Activated CD8-positive, alpha-beta memory T cell treated with anti-CD3 and anti-CD28 coated beads for 48 hours (primary cell): ENCODE results near the gene ALDH1L2.
"Not testable (repeated sequence)": the region's sequence is repeated elsewhere in the genome, so short reads cannot be mapped to it uniquely, and the experiment has no call there.

Experiments
- DNase-seq, 3 experiments: peaks; one replicate each; pipeline ENCODE4 v3.0.0-alpha.2; 2020; ENCODE audit warnings: low read depth in 2 of 3, low spot score in 2 of 3

ALDH1L2 gene

GRCh38 chr12:105084251-105085250 lies at the start of gene ALDH1L2:
Gene ALDH1L2 (minus strand): TSS chr12:105084458. CDS start chr12:105084436, 22 bp downstream.
- peak; percentile 12 to 35 (median 17) for DNase-seq

DNA sequence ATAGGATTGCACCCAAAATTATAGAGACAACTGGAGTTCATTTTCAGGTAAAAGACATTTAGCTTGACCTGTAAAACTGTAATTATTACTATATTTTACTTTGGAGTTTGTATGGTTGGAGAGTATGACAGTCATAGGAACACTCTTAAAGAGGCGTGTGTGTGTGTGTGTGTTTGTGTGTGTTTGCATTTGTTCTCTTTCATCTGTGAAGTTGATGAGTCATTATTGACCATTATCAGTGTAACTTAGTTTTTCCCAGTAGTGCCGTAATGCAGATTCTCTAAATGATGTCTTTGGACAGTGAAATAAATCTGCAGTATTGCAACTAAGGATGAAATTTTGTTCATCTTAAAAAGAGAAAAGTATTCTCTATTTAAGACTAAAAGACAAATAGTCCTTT lies 36.3 kb upstream of the ALDH1L2 start:
- no peak for DNase-seq

GRCh38 chr12:105116969-105117368 lies 32.7 kb upstream of the ALDH1L2 start:
- DNase-seq = no peak

DNA sequence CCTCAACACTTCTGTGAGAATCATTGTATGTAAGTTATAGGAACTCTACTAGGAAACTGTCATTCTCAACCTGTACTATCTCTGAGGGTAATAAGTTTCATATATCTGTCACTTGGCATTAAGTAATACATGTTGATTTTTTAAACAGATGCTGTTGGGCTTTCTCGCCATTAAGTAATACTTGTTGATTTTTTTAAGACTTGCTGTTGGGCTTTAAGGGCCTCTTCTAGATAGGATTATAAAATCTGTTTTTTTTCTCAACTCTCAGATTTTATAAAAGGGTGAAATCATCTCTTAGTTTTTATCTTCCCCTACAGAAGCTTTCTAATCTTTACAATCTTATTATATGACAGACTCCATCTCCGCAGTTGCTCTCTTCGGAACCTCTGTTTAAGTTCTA lies 28.8 kb upstream of the ALDH1L2 start:
- DNase-seq = no peak

- DNase-seq = no peak
Measured at GRCh38 chr12:105110851-105111250, 26.6 kb upstream of the ALDH1L2 start.

DNA sequence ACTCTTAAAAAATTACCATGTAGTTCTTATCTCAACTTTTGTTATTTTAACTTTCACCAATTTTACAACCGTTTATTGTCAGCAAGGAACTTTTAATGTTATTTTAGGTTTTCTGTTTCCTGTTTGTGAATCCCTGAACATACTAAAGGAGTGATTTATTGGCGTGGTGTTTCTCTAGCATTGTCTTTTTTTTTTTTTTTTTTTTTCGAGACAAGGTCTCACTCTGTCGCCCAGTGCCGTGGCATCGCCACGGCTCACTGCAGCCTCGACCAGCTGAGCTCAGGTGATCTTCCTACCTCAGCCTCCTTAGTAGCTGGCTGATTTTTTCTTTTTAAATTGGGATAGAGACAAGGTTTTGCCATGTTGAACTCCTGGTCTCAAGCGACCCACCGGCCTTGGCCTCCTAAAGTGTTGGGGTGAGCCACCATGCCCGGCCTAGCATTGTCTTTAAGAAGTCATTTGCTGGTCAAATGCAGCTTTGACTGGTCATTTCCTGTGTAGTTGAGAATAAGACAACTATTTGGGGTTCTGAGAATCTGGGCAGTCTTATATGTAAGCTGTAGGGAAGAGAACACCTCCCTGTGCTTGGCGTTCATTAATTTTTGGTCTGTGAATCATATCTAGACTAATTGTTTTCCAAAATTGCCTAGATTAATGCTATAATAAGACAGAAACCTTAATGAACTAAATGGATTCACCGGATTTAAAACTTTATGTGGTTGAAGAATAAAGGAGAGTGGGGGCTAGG lies 25.4 kb upstream of the ALDH1L2 start:
- DNase-seq = no peak

DNA sequence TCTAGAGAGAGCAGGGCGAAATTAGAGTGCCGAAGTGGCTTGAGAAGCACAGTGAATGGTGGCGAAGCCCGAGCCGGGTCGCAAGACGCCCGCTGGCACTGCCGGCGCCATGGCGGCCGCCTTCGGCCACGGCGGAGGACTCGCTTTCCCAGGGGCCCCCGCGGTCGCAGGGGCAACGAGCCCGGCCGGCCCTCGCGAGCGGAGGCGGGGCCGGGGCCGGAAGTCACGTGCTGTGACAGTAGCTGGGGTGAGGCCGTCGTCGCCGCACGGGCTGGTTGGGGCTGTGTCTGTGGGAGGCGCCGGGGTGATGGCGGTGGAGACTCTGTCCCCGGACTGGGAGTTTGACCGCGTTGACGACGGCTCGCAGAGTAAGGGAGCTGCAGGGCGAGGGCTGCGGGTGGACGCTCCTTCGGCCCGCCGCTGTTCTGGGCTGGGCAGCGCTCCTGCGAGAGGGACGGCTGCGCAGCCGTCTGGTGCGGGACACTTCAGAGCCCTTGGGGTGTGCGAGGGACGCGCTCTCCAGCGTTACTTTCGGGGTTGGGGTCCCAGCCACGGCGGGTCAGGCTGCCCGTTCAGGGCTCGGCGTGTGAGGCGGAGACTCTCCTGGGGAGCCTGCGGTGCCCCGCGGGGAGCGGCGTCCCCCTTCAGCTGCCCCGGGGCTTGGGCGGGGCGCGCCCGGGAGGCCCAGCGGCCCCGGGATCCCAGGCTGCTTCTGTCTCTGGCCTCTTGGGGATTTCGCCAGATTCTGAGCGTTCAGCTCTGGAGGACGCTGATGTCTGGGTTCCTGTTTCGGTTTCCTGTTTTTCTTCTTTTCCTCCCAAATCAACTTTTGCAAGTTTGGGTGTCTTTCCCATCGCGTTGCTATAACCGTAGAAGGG lies 23.5 kb upstream of the ALDH1L2 start, which contains the start of gene WASHC4:
Gene WASHC4 (plus strand): TSS at position 238 of the 878 bp plus-strand sequence. CDS start 70 bp downstream, at position 308.
- peak; percentile 82 to 90 (median 84) for DNase-seq

DNA sequence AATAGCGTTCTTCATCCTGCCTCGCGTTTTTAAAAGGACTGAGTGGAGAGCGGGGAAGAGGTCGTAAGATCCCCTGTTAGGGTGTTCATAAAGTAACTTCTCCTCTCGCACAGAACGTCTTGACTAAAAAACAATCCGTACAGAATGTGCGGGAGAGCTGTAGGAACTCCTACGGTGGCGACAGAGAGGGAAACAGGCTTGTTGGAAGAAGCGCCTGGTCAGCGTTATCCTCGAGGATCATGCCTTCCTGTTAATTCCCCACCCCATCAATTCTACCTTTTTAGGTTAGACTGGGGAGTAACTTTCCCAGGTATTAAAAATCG lies 22.9 kb upstream of the ALDH1L2 start:
- DNase-seq = no peak

- no peak for DNase-seq
Measured at GRCh38 chr12:105106621-105107020, 22.4 kb upstream of the ALDH1L2 start.

- DNase-seq = no peak
Measured at GRCh38 chr12:105104762-105105161, 20.5 kb upstream of the ALDH1L2 start.

DNA sequence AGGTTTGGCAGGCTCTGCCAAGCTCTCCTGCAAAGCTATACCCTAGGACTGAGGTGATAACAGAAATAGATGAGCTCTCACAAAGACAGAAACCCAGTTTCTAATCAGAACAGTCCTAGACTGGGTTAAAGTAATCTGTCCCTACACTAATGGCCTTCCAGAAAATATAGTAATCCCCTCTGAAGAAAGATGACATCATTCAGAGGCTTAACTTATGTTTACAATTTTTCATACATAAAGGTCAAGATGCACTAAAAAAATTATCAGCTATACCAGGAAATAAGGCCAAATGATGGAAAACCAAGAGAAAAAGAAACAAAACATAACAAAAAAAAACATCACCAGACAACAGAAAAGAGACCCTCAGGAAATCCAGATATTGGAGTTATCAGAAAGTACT lies 18.4 kb upstream of the ALDH1L2 start:
- DNase-seq = no peak

DNA sequence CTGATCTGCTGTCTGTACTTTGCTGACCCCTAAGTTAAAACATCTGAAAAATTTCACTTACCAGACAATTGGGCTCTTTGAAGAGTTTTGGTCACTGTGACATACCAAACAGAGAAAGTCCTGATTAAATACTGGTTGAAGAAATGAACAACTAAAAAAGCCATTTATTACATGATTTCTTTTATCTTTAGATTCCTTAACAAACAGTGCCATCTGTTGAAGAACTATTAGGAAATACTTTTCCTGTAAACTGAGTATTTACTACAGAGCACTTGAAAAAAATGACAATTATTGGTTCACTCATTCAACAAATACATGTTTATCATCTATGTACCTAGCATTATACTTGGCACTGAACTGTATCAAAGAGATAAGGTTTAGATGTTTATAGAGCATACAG lies 16.7 kb upstream of the ALDH1L2 start:
- no peak for DNase-seq

GRCh38 chr12:105100207-105100985 lies 16.1 kb upstream of the ALDH1L2 start:
- DNase-seq = no peak

DNA sequence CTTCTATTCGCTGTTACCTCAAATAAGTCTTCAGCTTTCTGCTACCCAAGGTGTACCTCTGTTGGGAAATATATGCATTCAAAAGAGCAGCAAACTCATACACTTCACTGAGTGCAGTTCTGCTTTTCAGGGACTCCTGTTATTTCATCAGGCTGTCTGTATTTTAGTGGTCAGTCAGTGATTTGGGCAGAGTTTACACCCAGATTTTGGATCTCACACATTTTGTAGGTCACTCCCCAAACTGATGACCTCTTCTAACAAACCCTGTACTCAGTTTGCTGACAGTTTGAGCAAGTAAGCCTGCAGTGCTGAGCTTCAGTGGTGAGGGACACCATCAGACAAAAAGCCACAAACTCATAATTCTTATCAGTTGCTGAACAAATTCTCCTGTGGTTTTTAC lies 15.1 kb upstream of the ALDH1L2 start:
- DNase-seq = no peak

GRCh38 chr12:105095338-105095737 lies 11.1 kb upstream of the ALDH1L2 start:
- not testable (repeated sequence) for DNase-seq

- no peak for DNase-seq
Measured at GRCh38 chr12:105092336-105092735, 8.1 kb upstream of the ALDH1L2 start.

DNA sequence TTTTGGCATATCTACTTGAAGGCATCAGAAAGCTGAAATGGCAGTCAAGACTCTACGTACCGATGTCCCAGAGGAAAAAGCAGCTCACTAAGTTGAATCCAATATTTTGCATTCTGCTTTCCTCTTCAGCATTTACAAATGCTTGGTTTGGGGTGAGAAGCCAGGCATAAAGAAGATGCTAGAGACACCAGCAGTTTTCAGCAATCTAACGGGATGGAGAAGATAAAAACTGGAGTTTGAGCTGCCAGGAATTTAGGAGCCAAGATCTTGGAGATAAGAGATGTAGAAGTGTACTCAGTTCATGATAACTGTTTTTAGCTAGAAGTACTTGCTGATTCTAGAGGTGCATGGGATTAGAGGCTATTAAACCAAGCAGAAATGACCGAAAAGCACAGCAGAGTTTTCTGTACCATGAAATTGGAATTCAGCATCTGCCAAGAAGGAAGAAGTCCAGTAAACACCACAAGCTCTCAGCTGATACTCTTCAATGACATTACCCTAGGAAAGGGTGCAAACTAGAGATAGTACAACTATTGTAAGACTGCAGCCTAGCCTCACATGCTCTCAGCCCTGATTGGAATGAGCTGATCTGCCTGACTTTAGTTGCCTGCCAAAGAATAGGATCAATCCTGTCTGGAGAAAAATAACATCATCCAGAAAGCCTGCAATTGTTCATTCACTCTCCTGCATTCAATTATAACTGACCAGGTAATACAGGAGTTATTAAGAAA lies 7.4 kb upstream of the ALDH1L2 start:
- DNase-seq = no peak

DNA sequence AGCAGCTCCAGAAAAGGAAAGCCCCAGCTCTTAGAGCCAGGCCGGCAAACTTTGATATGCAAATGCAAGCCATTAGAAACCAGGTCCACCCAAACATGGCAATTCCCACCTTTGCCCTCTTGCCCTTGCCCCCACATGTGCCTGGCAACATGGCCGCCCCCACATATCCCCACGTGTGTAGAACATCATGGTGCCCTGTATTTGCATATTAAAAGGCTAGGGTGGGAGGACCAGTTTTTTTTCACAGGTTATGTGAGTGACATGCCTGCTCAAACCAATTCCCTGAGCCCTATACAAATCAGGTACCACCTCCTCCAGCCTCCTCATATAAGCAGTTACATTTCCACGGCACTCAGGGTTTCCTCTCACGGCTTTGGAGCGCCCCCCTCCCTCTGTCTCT lies 6.1 kb upstream of the ALDH1L2 start:
- no peak for DNase-seq

GRCh38 chr12:105089817-105090216 lies 5.6 kb upstream of the ALDH1L2 start:
- no peak for DNase-seq

- DNase-seq = no peak
Measured at GRCh38 chr12:105085501-105085900, 1.2 kb upstream of the ALDH1L2 start.
